Thoracic aorta (tissue), 2 donors: ENCODE measurements around the gene KTI12. TPM values are rescaled to one million over a fixed set of nuclear protein-coding genes. Genes with fewer than 3 reads are reported as not detected.

Experiments
- ATAC-seq: fragments of 150-250 bp; one replicate; pipeline ENCODE4 v1.8.0; 2017; ENCODE audit warnings: low read depth; ENCODE audit not compliant: insufficient number of reproducible peaks, low FRiP score
- DNase-seq: peaks from one replicate; pipeline ENCODE4 v3.0.0-alpha.2; 2020; ENCODE audit warnings: low spot score
- H3K27ac ChIP-seq, 2 donors: fragments of 200-600 bp; sonication (generic); 1 replicate in 1 of 2; 2 replicates in 1 of 2; pipeline ENCODE4 v1.5.1; 2016; ENCODE audit warnings: mild to moderate bottlenecking in 2 of 2, moderate library complexity in 2 of 2
- H3K27me3 ChIP-seq: fragments of 200-600 bp; sonication (generic); replicated peaks from 2 replicates; pipeline ENCODE4 v1.6.0; 2016; ENCODE audit warnings: mild to moderate bottlenecking; ENCODE audit not compliant: insufficient read depth
- H3K36me3 ChIP-seq: fragments of 200-600 bp; sonication (generic); one replicate; pipeline ENCODE4 v1.5.1; 2016
- H3K4me1 ChIP-seq, 2 donors: fragments of 200-600 bp; sonication (generic); 1 replicate in 1 of 2; 2 replicates in 1 of 2; pipeline versions ENCODE4 v1.5.1 to v1.6.0; 2016; ENCODE audit warnings: low read depth in 2 of 2, mild to moderate bottlenecking in 1 of 2; ENCODE audit not compliant: control insufficient read depth in 1 of 2
- H3K4me3 ChIP-seq: fragments of 200-600 bp; sonication (generic); 2 replicates; pipeline ENCODE4 v1.5.1; 2016; ENCODE audit warnings: mild to moderate bottlenecking
- H3K9me3 ChIP-seq: fragments of 200-600 bp; sonication (generic); 2 replicates; pipeline ENCODE4 v1.5.1; 2016
- CTCF ChIP-seq: fragments of 200-600 bp; sonication (generic); IDR thresholded peaks from one replicate; pipeline ENCODE4 v1.5.1; 2019; ENCODE audit warnings: antibody characterized with exemption
- total RNA-seq, 2 donors: library from RNA; depleted of rRNA; stranded (reverse); fragments of >200 nt; gene quantifications; one replicate each; pipeline versions ENCODE4 v1.1.0 to v1.2.3, GENCODE V29; 2016

The KTI12 gene
- total RNA-seq, 2 donors from 2014 or later, result 5.4 to 16.2 TPM

- DNase-seq (no peak), ATAC-seq (no peak)
- TF ChIP-seq CTCF, result no peak
- Histone ChIP-seq H3K9me3 (no peaks in the 10 kb centered on the region), H3K27ac (no peak overlapping the region), H3K4me1 (peaks cover 0 to 13% of the 10 kb centered on the region in 2 donors), H3K36me3 (peaks cover 38% of the 10 kb centered on the region), H3K27me3 (no peaks in the 10 kb centered on the region), H3K4me3 (no peak overlapping the region)
Measured at GRCh38 chr1:52063192-52063591, 29.6 kb upstream of the KTI12 start.

GRCh38 chr1:52060822-52061221 lies 27.2 kb upstream of the KTI12 start:
- DNase-seq (no peak), ATAC-seq (no peak)
- Histone ChIP-seq H3K4me1 (peaks cover 5 to 28% of the 10 kb centered on the region in 2 donors), H3K27ac (no peak overlapping the region), H3K27me3 (no peaks in the 10 kb centered on the region), H3K4me3 (no peak overlapping the region), H3K9me3 (no peaks in the 10 kb centered on the region), H3K36me3 (peaks cover 28% of the 10 kb centered on the region)
- TF ChIP-seq CTCF, result no peak

GRCh38 chr1:52059888-52060287 lies 26.3 kb upstream of the KTI12 start:
- H3K27me3 ChIP-seq, result no peaks in the 10 kb centered on the region
- no peak overlapping the region for H3K27ac ChIP-seq
- H3K9me3 ChIP-seq, result no peaks in the 10 kb centered on the region
- peaks cover 19% of the 10 kb centered on the region for H3K36me3 ChIP-seq
- no peak for DNase-seq
- H3K4me3 ChIP-seq, result no peak overlapping the region
- TF ChIP-seq CTCF, result no peak
- no peak for ATAC-seq
- peaks cover 5 to 28% of the 10 kb centered on the region in 2 donors for H3K4me1 ChIP-seq

- Histone ChIP-seq H3K9me3 (no peaks in the 10 kb centered on the region), H3K4me1 (peaks cover 6 to 32% of the 10 kb centered on the region in 2 donors), H3K27me3 (no peaks in the 10 kb centered on the region), H3K4me3 (no peak overlapping the region), H3K27ac (no peak overlapping the region), H3K36me3 (peaks cover 13% of the 10 kb centered on the region)
- no peak for TF ChIP-seq CTCF
- ATAC-seq (no peak), DNase-seq (no peak)
Measured at GRCh38 chr1:52059321-52059720, 25.7 kb upstream of the KTI12 start.

GRCh38 chr1:52057876-52058415 lies 24.3 kb upstream of the KTI12 start:
- Histone ChIP-seq H3K4me3 (no peak overlapping the region), H3K27me3 (no peaks in the 10 kb centered on the region), H3K36me3 (peaks cover 10% of the 10 kb centered on the region), H3K9me3 (no peaks in the 10 kb centered on the region), H3K27ac (no peak overlapping the region), H3K4me1 (peaks cover 12 to 46% of the 10 kb centered on the region in 2 donors)
- no peak for TF ChIP-seq CTCF
- DNase-seq, result no peak
- no peak for ATAC-seq
